OCI-LY3 (cell line): ENCODE data around the gene ITSN1.

Experiments
- CTCF ChIP-seq: fragments of 200-600, 300-600 bp; sonication (generic); IDR thresholded peaks from 2 replicates; pipeline ENCODE4 v1.5.1; 2014; ENCODE audit warnings: antibody characterized with exemption, low read length, low read depth
- EZH2phosphoT487 ChIP-seq: fragments of 200-600 bp; shearing (Covaris generic); IDR thresholded peaks from 2 replicates; pipeline ENCODE4 v1.6.1; 2018; ENCODE audit warnings: antibody characterized with exemption, mixed run types, low read depth

DNA sequence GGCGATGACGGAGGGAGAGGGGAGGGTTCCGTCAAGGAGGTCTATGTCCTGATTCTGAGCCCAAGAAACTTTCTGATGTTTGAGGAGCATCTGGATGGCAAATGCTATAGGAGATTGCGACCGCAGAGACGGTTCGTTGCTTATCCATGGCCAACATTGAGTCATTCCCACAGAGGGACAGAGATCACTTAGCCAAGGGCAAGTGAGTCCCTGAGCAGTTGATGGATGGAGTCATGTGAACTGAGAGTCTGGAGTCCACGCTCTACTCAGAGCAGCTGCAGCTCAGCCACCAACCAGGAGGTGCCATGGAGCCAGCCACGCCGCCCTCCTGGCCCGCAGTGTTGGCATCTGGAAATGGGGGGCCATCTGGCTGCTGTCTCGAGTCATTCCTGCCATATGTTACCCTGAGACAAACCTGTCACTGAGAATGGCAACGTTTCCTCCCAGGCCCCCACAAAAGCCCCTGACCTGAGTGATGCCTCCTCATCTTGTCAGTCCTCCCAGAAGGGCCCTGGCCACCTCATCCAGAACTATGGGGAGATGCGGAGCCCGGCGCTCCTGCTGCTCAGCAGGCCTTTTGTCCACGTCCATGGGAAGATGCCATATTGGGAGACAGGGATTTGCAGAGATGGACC is 214.7 kb downstream of the ITSN1 start:
- no peak for TF ChIP-seq EZH2phosphoT487
- TF ChIP-seq CTCF = no peak
